ENCODE results near the gene DAB2IP. TPM values are rescaled to one million over a fixed set of nuclear protein-coding genes. Genes with fewer than 3 reads are reported as not detected.
A peak's percentile ranks its signal among the peaks of the same experiment; 100 is the strongest.

Gene DAB2IP
- total RNA-seq, 4 donors from 2014 or later, result 35.2 to 56.4 (median 51.4) TPM

DNA sequence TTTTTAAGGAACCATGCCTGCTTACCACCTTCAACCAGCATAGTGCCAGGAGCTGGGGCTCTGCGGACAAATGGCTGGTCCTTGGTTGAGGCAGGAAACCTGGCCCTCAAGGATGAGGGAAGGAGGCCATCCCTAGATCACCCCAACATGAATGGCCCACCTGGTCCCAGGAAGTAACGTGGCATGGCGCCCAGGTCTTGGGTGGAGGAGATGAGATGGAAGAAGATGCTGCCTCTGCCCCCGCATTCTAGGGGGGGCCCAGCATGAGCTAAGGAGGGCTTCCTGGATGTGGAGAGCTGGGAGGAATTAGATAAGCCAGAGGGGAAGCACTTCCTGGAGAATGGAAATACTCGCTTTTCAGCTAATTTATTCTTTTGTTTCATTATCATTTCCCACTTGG is 95.0 kb downstream of the DAB2IP start:
- no peaks in the 10 kb centered on the region for H3K27me3 ChIP-seq
- 79 to 84% methylated on average over 5 of the region's 5 CpGs for WGBS, 2 donors
- TF ChIP-seq POLR2A (IDR thresholded peaks at IDR 0.05) (no peak), EP300 (IDR thresholded peaks at IDR 0.05) (no peak)
- TF ChIP-seq, protein P1, sequence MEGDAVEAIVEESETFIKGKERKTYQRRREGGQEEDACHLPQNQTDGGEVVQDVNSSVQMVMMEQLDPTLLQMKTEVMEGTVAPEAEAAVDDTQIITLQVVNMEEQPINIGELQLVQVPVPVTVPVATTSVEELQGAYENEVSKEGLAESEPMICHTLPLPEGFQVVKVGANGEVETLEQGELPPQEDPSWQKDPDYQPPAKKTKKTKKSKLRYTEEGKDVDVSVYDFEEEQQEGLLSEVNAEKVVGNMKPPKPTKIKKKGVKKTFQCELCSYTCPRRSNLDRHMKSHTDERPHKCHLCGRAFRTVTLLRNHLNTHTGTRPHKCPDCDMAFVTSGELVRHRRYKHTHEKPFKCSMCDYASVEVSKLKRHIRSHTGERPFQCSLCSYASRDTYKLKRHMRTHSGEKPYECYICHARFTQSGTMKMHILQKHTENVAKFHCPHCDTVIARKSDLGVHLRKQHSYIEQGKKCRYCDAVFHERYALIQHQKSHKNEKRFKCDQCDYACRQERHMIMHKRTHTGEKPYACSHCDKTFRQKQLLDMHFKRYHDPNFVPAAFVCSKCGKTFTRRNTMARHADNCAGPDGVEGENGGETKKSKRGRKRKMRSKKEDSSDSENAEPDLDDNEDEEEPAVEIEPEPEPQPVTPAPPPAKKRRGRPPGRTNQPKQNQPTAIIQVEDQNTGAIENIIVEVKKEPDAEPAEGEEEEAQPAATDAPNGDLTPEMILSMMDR (IDR thresholded peaks at IDR 0.05), result no peak
- no peak for DNase-seq (ENCODE audit: low spot score in 2 of 2)
- no peak overlapping the region for H3K4me3 ChIP-seq
- no peaks in the 10 kb centered on the region for H3K9me3 ChIP-seq
- no peaks in the 10 kb centered on the region for H3K36me3 ChIP-seq
- H3K27ac ChIP-seq, result peak overlapping the region; percentile 28 to 99 (median 92)
- peaks cover 0 to 95% (median 81%) of the 10 kb centered on the region in 4 donors for H3K4me1 ChIP-seq

DNA sequence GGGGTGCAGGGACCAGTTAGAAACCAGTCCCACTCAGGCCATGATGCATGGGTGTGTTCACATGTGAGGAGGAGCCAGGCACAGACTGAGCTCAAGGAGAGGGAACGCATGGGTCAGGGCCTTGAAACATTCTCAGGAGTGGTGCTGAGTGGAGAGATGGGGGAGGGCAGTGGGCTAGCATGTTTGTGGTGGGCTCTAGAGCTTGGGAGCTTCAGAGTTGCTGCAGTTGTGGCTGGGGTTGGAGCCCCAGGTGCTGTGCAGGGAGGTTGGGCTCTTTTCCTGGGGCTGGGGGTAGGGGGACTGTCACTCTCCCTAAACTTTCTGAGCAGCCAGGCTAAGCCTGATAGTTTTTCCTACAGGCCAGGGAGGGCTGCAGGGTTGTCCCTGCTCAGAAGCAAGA is 95.4 kb downstream of the DAB2IP start:
- DNase-seq (ENCODE audit: low spot score in 2 of 2), result no peak
- Histone ChIP-seq H3K36me3 (no peaks in the 10 kb centered on the region), H3K4me1 (peaks cover 0 to 95% (median 83%) of the 10 kb centered on the region in 4 donors), H3K27me3 (no peaks in the 10 kb centered on the region), H3K4me3 (no peak overlapping the region), H3K9me3 (no peaks in the 10 kb centered on the region), H3K27ac (peak overlapping the region in 3 of 4 donors; percentile 89 to 99 (median 95))
- 16 to 19% methylated on average over 1 of the region's 1 CpG for WGBS, 2 donors
- TF ChIP-seq POLR2A (IDR thresholded peaks at IDR 0.05) (no peak), EP300 (IDR thresholded peaks at IDR 0.05) (no peak)
- TF ChIP-seq, protein P1 (IDR thresholded peaks at IDR 0.05), result no peak

DNA sequence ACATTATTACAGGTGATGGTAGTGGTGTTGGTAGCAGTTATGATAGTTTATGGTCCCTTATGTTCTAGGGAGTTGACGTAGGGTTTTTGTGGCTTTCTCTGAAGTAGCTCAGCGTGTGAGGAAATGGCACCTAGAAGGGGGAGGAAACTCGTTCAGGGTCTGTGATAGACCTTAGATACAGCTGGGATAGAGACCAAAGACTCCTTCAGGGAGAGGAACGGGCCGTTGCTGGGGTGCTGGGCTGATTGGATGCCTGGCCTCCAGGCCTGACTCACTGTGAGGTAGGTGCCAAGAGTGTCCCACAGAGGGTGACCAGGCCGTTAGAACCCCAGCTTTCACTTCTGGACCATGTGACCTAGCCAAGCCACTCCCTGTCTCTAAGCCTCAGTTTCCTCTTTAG is 96.6 kb downstream of the DAB2IP start:
- Histone ChIP-seq H3K4me1 (peaks cover 0 to 95% (median 84%) of the 10 kb centered on the region in 4 donors), H3K27ac (peak overlapping the region; percentile 72 to 99 (median 92)), H3K4me3 (no peak overlapping the region), H3K27me3 (no peaks in the 10 kb centered on the region), H3K36me3 (no peaks in the 10 kb centered on the region), H3K9me3 (no peaks in the 10 kb centered on the region)
- no peak for DNase-seq (ENCODE audit: low spot score in 2 of 2)
- WGBS, 2 donors, result 37 to 39% methylated on average over 6 of the region's 6 CpGs
- TF ChIP-seq EP300 (IDR thresholded peaks at IDR 0.05), result no peak
- TF ChIP-seq, protein P1 (IDR thresholded peaks at IDR 0.05), result no peak
- TF ChIP-seq POLR2A (IDR thresholded peaks at IDR 0.05), result no peak

DNA sequence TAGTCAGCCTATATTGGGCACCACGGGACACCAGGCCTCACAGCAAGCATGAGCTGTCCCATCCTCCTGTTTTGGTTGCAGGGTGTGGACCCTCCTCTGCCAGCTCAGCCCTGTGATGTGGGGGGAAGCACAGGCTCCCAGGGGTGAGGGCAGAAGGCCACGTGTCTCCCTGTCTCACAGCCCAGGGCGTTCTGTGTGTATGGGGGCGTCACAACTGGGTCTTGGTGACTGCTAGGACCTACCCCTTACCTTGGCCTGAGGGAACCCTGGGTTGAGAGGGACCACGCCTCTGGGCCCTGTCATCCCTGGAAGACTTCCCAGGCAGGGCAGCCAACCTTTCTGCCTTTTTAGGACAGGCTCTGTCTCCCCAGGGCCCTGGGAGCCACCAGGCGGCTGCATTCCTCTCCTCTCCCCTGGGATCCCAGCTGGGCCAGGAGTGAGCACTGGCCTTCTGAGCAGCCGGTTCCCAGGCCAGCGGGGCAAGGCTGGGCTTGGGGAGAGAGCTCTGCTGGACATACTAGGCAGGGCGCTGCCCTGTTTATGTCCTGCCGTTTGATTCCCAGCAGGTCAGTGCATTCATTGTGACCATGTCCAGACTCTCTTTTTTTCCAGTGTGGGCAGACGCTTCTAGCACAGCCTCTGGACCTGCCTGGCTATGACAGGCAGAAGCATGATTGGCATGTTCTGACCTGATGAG is 97.4 kb downstream of the DAB2IP start:
- no peak overlapping the region for H3K4me3 ChIP-seq
- DNase-seq (ENCODE audit: low spot score in 2 of 2), result no peak
- no peaks in the 10 kb centered on the region for H3K27me3 ChIP-seq
- H3K27ac ChIP-seq, result peak overlapping the region; percentile 72 to 99 (median 92)
- H3K36me3 ChIP-seq, result no peaks in the 10 kb centered on the region
- 28 to 55% methylated on average over 4 to 9 of the region's 11 CpGs for whole genome bisulfite sequencing, 2 donors
- peaks cover 0 to 100% (median 89%) of the 10 kb centered on the region in 4 donors for H3K4me1 ChIP-seq
- no peaks in the 10 kb centered on the region for H3K9me3 ChIP-seq
- TF ChIP-seq, protein P1 (IDR thresholded peaks at IDR 0.05), result peak in 1 of 5 experiments; percentile 23
- TF ChIP-seq POLR2A (IDR thresholded peaks at IDR 0.05), result no peak
- TF ChIP-seq EP300 (IDR thresholded peaks at IDR 0.05), result no peak

DNA sequence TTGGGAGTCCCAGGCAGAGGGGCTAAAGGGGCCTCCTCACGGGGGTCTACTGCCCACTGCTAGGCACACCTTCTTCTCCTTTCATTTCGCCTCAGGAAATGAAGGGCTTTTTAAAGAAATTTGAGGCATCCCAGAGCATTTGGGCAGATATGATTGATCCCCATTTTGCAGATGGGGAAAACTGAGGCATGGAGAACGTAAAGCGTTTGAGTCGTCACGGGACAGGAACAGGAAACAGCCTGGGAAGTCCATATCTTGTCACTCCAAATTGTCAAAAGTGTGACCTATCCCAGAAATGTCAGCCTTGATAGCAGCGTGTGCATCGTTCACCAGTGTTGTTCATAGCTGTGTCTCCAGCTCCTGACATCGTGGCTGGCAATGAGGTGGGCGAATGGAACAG is 98.2 kb downstream of the DAB2IP start:
- peak overlapping the region; percentile 72 to 99 (median 92) for H3K27ac ChIP-seq
- TF ChIP-seq POLR2A (IDR thresholded peaks at IDR 0.05) (no peak), EP300 (IDR thresholded peaks at IDR 0.05) (no peak)
- TF ChIP-seq, protein P1 (IDR thresholded peaks at IDR 0.05), result no peak
- H3K4me3 ChIP-seq, result no peak overlapping the region
- H3K27me3 ChIP-seq, result no peaks in the 10 kb centered on the region
- no peaks in the 10 kb centered on the region for H3K9me3 ChIP-seq
- DNase-seq (ENCODE audit: low spot score in 2 of 2), result no peak
- peaks cover 0 to 100% (median 91%) of the 10 kb centered on the region in 4 donors for H3K4me1 ChIP-seq
- no peaks in the 10 kb centered on the region for H3K36me3 ChIP-seq
- 76 to 80% methylated on average over 10 of the region's 10 CpGs for WGBS, 2 donors

All from tibial nerve (tissue), 4 donors.